ENCODE data around the gene RPS6KA5. TPM values are rescaled to one million over a fixed set of nuclear protein-coding genes. Genes with fewer than 3 reads are reported as not detected.
"Not testable (repeated sequence)": the region's sequence is repeated elsewhere in the genome, so short reads cannot be mapped to it uniquely, and the experiment has no call there.

Gene RPS6KA5
- total RNA-seq, 1 donor from 2014 or later, result 4.1 TPM

- DNase-seq (ENCODE audit: low spot score), result no peak
These were observed 120.0 kb downstream of the RPS6KA5 start for GRCh38 chr14:90940318-90940962.

- DNase-seq (ENCODE audit: low spot score), result not testable (repeated sequence)
These were observed 121.1 kb downstream of the RPS6KA5 start for GRCh38 chr14:90939252-90939795.

GRCh38 chr14:90938615-90939014 is 121.8 kb downstream of the RPS6KA5 start:
- no peak for DNase-seq (ENCODE audit: low spot score)

GRCh38 chr14:90936757-90937440 is 123.5 kb downstream of the RPS6KA5 start:
- peak; percentile 25 for DNase-seq (ENCODE audit: low spot score)

- peak; percentile 38 for DNase-seq (ENCODE audit: low spot score)
These were observed 135.7 kb downstream of the RPS6KA5 start for GRCh38 chr14:90924621-90925340.

- DNase-seq (ENCODE audit: low spot score), result no peak
These were observed 138.3 kb downstream of the RPS6KA5 start for GRCh38 chr14:90922141-90922540.

- DNase-seq (ENCODE audit: low spot score), result no peak
These were observed 149.3 kb downstream of the RPS6KA5 start for GRCh38 chr14:90911121-90911520.

GRCh38 chr14:90907178-90907577 is 153.3 kb downstream of the RPS6KA5 start:
- no peak for DNase-seq (ENCODE audit: low spot score)

- no peak for DNase-seq (ENCODE audit: low spot score)
These were observed 154.9 kb downstream of the RPS6KA5 start for GRCh38 chr14:90905531-90905930.

GRCh38 chr14:90903101-90903500 is 157.3 kb downstream of the RPS6KA5 start:
- peak; percentile 70 for DNase-seq (ENCODE audit: low spot score)

- DNase-seq (ENCODE audit: low spot score), result no peak
These were observed 159.9 kb downstream of the RPS6KA5 start for GRCh38 chr14:90900476-90901083.

GRCh38 chr14:90897022-90897421 is 163.4 kb downstream of the RPS6KA5 start:
- DNase-seq (ENCODE audit: low spot score), result no peak

GRCh38 chr14:90894241-90894640 is 166.2 kb downstream of the RPS6KA5 start:
- DNase-seq (ENCODE audit: low spot score), result no peak

- DNase-seq (ENCODE audit: low spot score), result no peak
These were observed 166.9 kb downstream of the RPS6KA5 start for GRCh38 chr14:90893510-90893909.

- no peak for DNase-seq (ENCODE audit: low spot score)
These were observed 167.5 kb downstream of the RPS6KA5 start for GRCh38 chr14:90892970-90893369.

GRCh38 chr14:90891326-90891725 is 169.1 kb downstream of the RPS6KA5 start:
- no peak for DNase-seq (ENCODE audit: low spot score)

- no peak for DNase-seq (ENCODE audit: low spot score)
These were observed 170.0 kb downstream of the RPS6KA5 start for GRCh38 chr14:90890322-90891020.

- no peak for DNase-seq (ENCODE audit: low spot score)
These were observed 174.1 kb downstream of the RPS6KA5 start for GRCh38 chr14:90886297-90886815.

GRCh38 chr14:90883782-90884181 is 176.7 kb downstream of the RPS6KA5 start:
- DNase-seq (ENCODE audit: low spot score), result no peak

- no peak for DNase-seq (ENCODE audit: low spot score)
These were observed 177.2 kb downstream of the RPS6KA5 start for GRCh38 chr14:90883197-90883596.

- DNase-seq (ENCODE audit: low spot score), result no peak
These were observed 180.2 kb downstream of the RPS6KA5 start for GRCh38 chr14:90880282-90880681.
